T-cell (primary cell): ENCODE data around the gene ANKRD50. TPM values are rescaled to one million over a fixed set of nuclear protein-coding genes. Genes with fewer than 3 reads are reported as not detected.

Experiments used
- ATAC-seq, 4 experiments: fragments of 200-7000 bp in 3 of 4; fragments of 150-1000 bp in 1 of 4; cut with Tn5 transposase; replicated peaks in 1 of 4; 1 replicate in 3 of 4; 2 replicates in 1 of 4; pipeline ENCODE4 v1.10.0; 2021; ENCODE audit warnings: moderate library complexity in 3 of 4, mild to moderate bottlenecking in 2 of 4, moderate number of reproducible peaks in 1 of 4
- CTCF ChIA-PET, 2 donors: fragments of 300-600 bp; sonication (Branson Sonifier 250); formaldehyde crosslinking; loops; one replicate each; lab custom pipeline; 2022; ENCODE audit warnings: antibody characterized with exemption in 2 of 2; lab: Charles Lee
- POLR2A ChIA-PET, 2 donors: fragments of 300-600 bp; sonication (Branson Sonifier 250); formaldehyde crosslinking; loops; one replicate each; lab custom pipeline; 2022; ENCODE audit warnings: antibody characterized with exemption in 2 of 2; lab: Charles Lee
- DNase-seq, 35 experiments: peaks; one replicate each; pipeline versions ENCODE4 v3.0.0 to v3.0.0-alpha.2; 2013 to 2023
- H3K27ac ChIP-seq: one replicate; pipeline ENCODE4 v1.5.1; 2013; ENCODE audit warnings: low read length
- H3K27me3 ChIP-seq, 2 experiments: replicated peaks in 1 of 2; 1 replicate in 1 of 2; 2 replicates in 1 of 2; pipeline versions ENCODE4 v1.6.1 to v1.7.0; 2013; ENCODE audit warnings: low read length in 1 of 2, mixed read lengths in 1 of 2; ENCODE audit not compliant: control insufficient read depth in 2 of 2, insufficient read depth in 2 of 2; ENCODE audit errors: extremely low read depth in 1 of 2
- H3K36me3 ChIP-seq, 2 donors: 1 replicate in 1 of 2; 2 replicates in 1 of 2; pipeline versions ENCODE4 v1.6.1 to v1.7.0; 2013; ENCODE audit warnings: low read length in 1 of 2; ENCODE audit not compliant: control insufficient read depth in 2 of 2, insufficient read depth in 1 of 2; ENCODE audit errors: extremely low read depth in 1 of 2
- H3K4me1 ChIP-seq, 2 experiments: 1 replicate in 1 of 2; 2 replicates in 1 of 2; pipeline versions ENCODE4 v1.6.1 to v1.7.0; 2013; ENCODE audit warnings: low read length in 2 of 2, mixed read lengths in 1 of 2; ENCODE audit not compliant: insufficient read depth in 2 of 2, control insufficient read depth in 1 of 2; ENCODE audit errors: extremely low read depth in 1 of 2
- H3K4me3 ChIP-seq, 2 donors: 1 replicate in 1 of 2; 2 replicates in 1 of 2; pipeline versions ENCODE4 v1.5.1 to v1.7.0; 2013; ENCODE audit warnings: mild to moderate bottlenecking in 2 of 2, low read length in 1 of 2, moderate library complexity in 1 of 2; ENCODE audit not compliant: control insufficient read depth in 1 of 2; ENCODE audit errors: extremely low read depth in 1 of 2
- H3K9me3 ChIP-seq: 2 replicates; pipeline ENCODE4 v1.7.0; 2013
- H3K27ac Mint-ChIP-seq, 2 donors: one replicate each; pipeline ENCODE4 v1.8.0; 2020 to 2021; ENCODE audit warnings: mild to moderate bottlenecking in 2 of 2, mixed read lengths in 2 of 2
- H3K27me3 Mint-ChIP-seq, 2 donors: one replicate each; pipeline ENCODE4 v1.8.0; 2021 to 2022; ENCODE audit warnings: mixed read lengths in 2 of 2
- H3K36me3 Mint-ChIP-seq: one replicate; pipeline ENCODE4 v1.8.0; 2021; ENCODE audit warnings: mixed read lengths
- H3K4me1 Mint-ChIP-seq, 3 donors: one replicate each; pipeline ENCODE4 v1.8.0; 2020 to 2022; ENCODE audit warnings: mixed read lengths in 3 of 3, mild to moderate bottlenecking in 1 of 3
- H3K4me3 Mint-ChIP-seq, 3 donors: one replicate each; pipeline ENCODE4 v1.8.0; 2020 to 2022; ENCODE audit warnings: mild to moderate bottlenecking in 3 of 3, mixed read lengths in 3 of 3, moderate library complexity in 3 of 3
- H3K9me3 Mint-ChIP-seq, 3 donors: one replicate each; pipeline ENCODE4 v1.8.0; 2020 to 2022; ENCODE audit warnings: mixed read lengths in 3 of 3
- WGBS: methylation state at CpG from one replicate; pipeline ENCODE4 v1.1.5; 2013; ENCODE audit warnings: missing lambda C conversion rate; ENCODE audit not compliant: insufficient coverage; 5-methylcytosine and 5-hydroxymethylcytosine counted together
- total RNA-seq, 35 experiments: library from RNA in 6 of 35; stranded (reverse) in 6 of 35; fragments of 120-200 nt in 1 of 35; gene quantifications; one replicate each; pipeline versions ENCODE4 v1.2.1 to v1.2.4 and lab custom pipeline; 2013 to 2026

ANKRD50 gene
- total RNA-seq, 5 donors from 2014 or later (not counting 1 experiment from before 2014, with no cell fraction given): 0.23 to 0.65 (median 0.41) TPM

DNA sequence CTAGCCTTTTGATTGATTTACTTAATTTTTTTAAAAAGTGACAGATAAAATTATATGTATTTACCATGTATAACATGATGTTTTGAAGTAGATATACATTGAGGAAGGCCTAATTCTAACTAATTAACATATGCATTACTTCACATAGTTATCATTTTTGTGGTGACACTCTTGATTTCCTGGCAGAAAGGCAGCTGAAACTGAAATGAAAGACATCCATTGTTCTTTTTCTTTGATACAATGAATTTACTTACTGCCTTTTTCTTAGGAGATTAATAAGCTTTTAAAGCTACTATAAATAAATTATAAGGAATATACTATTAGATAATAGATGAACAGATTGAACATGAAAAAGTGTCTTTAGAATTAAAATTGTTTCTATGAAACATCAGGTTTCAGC is 26.7 kb downstream of the ANKRD50 start:
- H3K4me1 Mint-ChIP-seq: no peaks in the 10 kb centered on the region
- no peaks in the 10 kb centered on the region for H3K27me3 ChIP-seq
- no peak overlapping the region for H3K27ac Mint-ChIP-seq
- H3K27ac ChIP-seq: no peak overlapping the region
- no peaks in the 10 kb centered on the region for H3K4me1 ChIP-seq
- no peak overlapping the region for H3K4me3 Mint-ChIP-seq
- no peaks in the 10 kb centered on the region for H3K36me3 Mint-ChIP-seq
- H3K9me3 ChIP-seq: no peaks in the 10 kb centered on the region
- POLR2A ChIA-PET: no interaction called here
- no peak for ATAC-seq
- H3K36me3 ChIP-seq: no peaks in the 10 kb centered on the region
- DNase-seq: no peak
- CTCF ChIA-PET: no interaction called here
- H3K9me3 Mint-ChIP-seq: peaks cover 0 to 3% (median 1%) of the 10 kb centered on the region in 3 donors
- H3K27me3 Mint-ChIP-seq: no peaks in the 10 kb centered on the region
- H3K4me3 ChIP-seq: no peak overlapping the region

GRCh38 chr4:124684301-124684700 is 28.2 kb downstream of the ANKRD50 start:
- no peaks in the 10 kb centered on the region for H3K27me3 ChIP-seq
- DNase-seq (no peak), ATAC-seq (no peak)
- ChIA-PET CTCF (interaction anchor here in 1 of 2 donors (0.7 kb wide), 1 partner anchor 1507 kb away, joined by 4 read pairs; no protein-coding TSS in a partner anchor), POLR2A (no interaction called here)
- Mint-ChIP-seq H3K4me1 (no peaks in the 10 kb centered on the region), H3K36me3 (no peaks in the 10 kb centered on the region), H3K9me3 (peaks cover 0 to 3% (median 1%) of the 10 kb centered on the region in 3 donors), H3K27ac (no peak overlapping the region), H3K4me3 (no peak overlapping the region), H3K27me3 (no peaks in the 10 kb centered on the region)
- H3K36me3 ChIP-seq: no peaks in the 10 kb centered on the region
- H3K9me3 ChIP-seq: no peaks in the 10 kb centered on the region
- no peaks in the 10 kb centered on the region for H3K4me1 ChIP-seq
- no peak overlapping the region for H3K4me3 ChIP-seq
- H3K27ac ChIP-seq: no peak overlapping the region
- 67% methylated on average over 1 of the region's 3 CpGs for WGBS

GRCh38 chr4:124682384-124682783 is 30.1 kb downstream of the ANKRD50 start:
- WGBS: no CpG with 5 or more reads among the region's 2 CpGs
- H3K4me3 ChIP-seq: no peak overlapping the region

GRCh38 chr4:124666496-124666895 is 46.0 kb downstream of the ANKRD50 start:
- Histone ChIP-seq H3K36me3 (no peaks in the 10 kb centered on the region), H3K9me3 (no peaks in the 10 kb centered on the region), H3K4me3 (no peak overlapping the region), H3K27ac (no peak overlapping the region), H3K27me3 (no peaks in the 10 kb centered on the region), H3K4me1 (no peaks in the 10 kb centered on the region)
- no peaks in the 10 kb centered on the region for H3K4me1 Mint-ChIP-seq
- no CpG with 5 or more reads among the region's 2 CpGs for WGBS
- H3K9me3 Mint-ChIP-seq: peaks cover 0 to 5% (median 4%) of the 10 kb centered on the region in 3 donors
- DNase-seq (no peak), ATAC-seq (no peak)
- CTCF ChIA-PET: no interaction called here
- H3K36me3 Mint-ChIP-seq: no peaks in the 10 kb centered on the region
- no peak overlapping the region for H3K4me3 Mint-ChIP-seq
- no peak overlapping the region for H3K27ac Mint-ChIP-seq
- POLR2A ChIA-PET: no interaction called here
- H3K27me3 Mint-ChIP-seq: no peaks in the 10 kb centered on the region

More at GRCh38 chr4:124682384-124682783, 30.1 kb downstream of the ANKRD50 start:
- Mint-ChIP-seq H3K4me1 (no peaks in the 10 kb centered on the region), H3K27ac (no peak overlapping the region), H3K4me3 (no peak overlapping the region), H3K27me3 (no peaks in the 10 kb centered on the region), H3K36me3 (no peaks in the 10 kb centered on the region), H3K9me3 (peaks cover 0 to 2% (median 1%) of the 10 kb centered on the region in 3 donors)
- H3K27ac ChIP-seq: no peak overlapping the region
- no peaks in the 10 kb centered on the region for H3K4me1 ChIP-seq
- no peaks in the 10 kb centered on the region for H3K9me3 ChIP-seq
- H3K36me3 ChIP-seq: no peaks in the 10 kb centered on the region
- POLR2A ChIA-PET: no interaction called here
- no peak for DNase-seq
- CTCF ChIA-PET: no interaction called here
- no peaks in the 10 kb centered on the region for H3K27me3 ChIP-seq
- no peak for ATAC-seq

DNA sequence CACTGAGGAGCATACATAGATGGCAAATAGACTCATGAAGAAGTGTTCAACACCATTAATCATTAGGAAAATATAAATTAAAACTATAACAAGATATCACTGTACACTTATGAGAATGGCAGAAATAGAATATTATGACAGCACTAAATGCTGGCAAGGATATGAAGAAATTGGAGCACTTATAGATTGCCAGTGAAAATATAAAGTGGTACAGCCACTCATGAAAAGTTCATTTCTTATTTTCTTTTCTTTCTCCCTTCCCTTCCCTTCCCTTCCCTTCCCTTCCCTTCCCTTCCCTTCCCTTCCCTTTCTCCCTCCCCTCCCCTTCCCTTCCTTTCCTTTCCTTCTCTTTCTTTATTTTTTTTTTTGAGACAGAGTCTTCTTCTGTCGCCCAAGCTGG is 53.7 kb downstream of the ANKRD50 start:
- no peaks in the 10 kb centered on the region for H3K36me3 Mint-ChIP-seq
- no peaks in the 10 kb centered on the region for H3K9me3 ChIP-seq
- H3K4me1 ChIP-seq: no peaks in the 10 kb centered on the region
- H3K4me3 ChIP-seq: no peak overlapping the region
- 56% methylated on average over 1 of the region's 1 CpG for WGBS
- DNase-seq (no peak), ATAC-seq (no peak)
- CTCF ChIA-PET: no interaction called here
- no peak overlapping the region for H3K27ac ChIP-seq
- POLR2A ChIA-PET: no interaction called here
- no peaks in the 10 kb centered on the region for H3K27me3 ChIP-seq
- H3K36me3 ChIP-seq: no peaks in the 10 kb centered on the region
- no peaks in the 10 kb centered on the region for H3K9me3 Mint-ChIP-seq
- H3K27ac Mint-ChIP-seq: no peak overlapping the region
- H3K4me3 Mint-ChIP-seq: no peak overlapping the region
- no peaks in the 10 kb centered on the region for H3K4me1 Mint-ChIP-seq
- H3K27me3 Mint-ChIP-seq: no peaks in the 10 kb centered on the region

GRCh38 chr4:124650614-124651013 is 61.9 kb downstream of the ANKRD50 start:
- Mint-ChIP-seq H3K36me3 (no peaks in the 10 kb centered on the region), H3K27me3 (no peaks in the 10 kb centered on the region), H3K4me3 (no peak overlapping the region), H3K4me1 (no peaks in the 10 kb centered on the region), H3K27ac (no peak overlapping the region), H3K9me3 (no peaks in the 10 kb centered on the region)
- Histone ChIP-seq H3K9me3 (no peaks in the 10 kb centered on the region), H3K27me3 (no peaks in the 10 kb centered on the region), H3K27ac (no peak overlapping the region), H3K4me1 (no peaks in the 10 kb centered on the region), H3K36me3 (no peaks in the 10 kb centered on the region), H3K4me3 (no peak overlapping the region)
- CTCF ChIA-PET: interaction anchor here in 1 of 2 donors (0.7 kb wide), 1 partner anchor 1360 kb away, joined by 3 read pairs; no protein-coding TSS in a partner anchor
- DNase-seq: no peak
- POLR2A ChIA-PET: no interaction called here
- 93% methylated on average over 19 of the region's 30 CpGs for WGBS
- ATAC-seq: no peak

DNA sequence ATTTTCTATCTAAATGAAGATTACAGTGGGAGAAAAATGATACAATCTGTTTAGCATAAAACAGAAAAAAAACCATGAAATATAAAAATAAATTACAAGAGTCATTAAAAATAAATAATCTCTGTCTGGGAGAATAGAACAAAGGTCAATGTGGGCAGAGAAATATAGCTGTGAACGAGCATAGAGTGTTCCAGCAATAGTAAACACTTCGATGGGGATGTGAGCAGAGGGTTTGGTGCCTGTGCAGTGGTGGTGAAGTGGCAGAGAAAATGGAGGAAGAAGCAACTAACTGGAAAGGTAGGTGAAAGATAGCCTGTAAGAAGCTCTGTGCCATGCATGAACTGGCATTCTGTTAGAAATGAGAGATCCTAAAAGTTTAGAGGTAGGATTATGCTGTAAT is 64.9 kb downstream of the ANKRD50 start:
- Mint-ChIP-seq H3K27ac (no peak overlapping the region), H3K4me1 (no peaks in the 10 kb centered on the region), H3K9me3 (no peaks in the 10 kb centered on the region), H3K4me3 (no peak overlapping the region), H3K36me3 (no peaks in the 10 kb centered on the region), H3K27me3 (peaks cover 0 to 7% of the 10 kb centered on the region in 2 donors)
- H3K27me3 ChIP-seq: no peaks in the 10 kb centered on the region
- POLR2A ChIA-PET: interaction anchor here in 1 of 2 donors (0.6 kb wide), 1 partner anchor 1458 kb away, joined by 6 read pairs; no protein-coding TSS in a partner anchor
- WGBS: 56% methylated on average over 2 of the region's 2 CpGs
- H3K9me3 ChIP-seq: no peaks in the 10 kb centered on the region
- H3K4me1 ChIP-seq: no peaks in the 10 kb centered on the region
- no peak overlapping the region for H3K4me3 ChIP-seq
- ATAC-seq: no peak
- CTCF ChIA-PET: no interaction called here
- DNase-seq: no peak
- H3K27ac ChIP-seq: no peak overlapping the region
- H3K36me3 ChIP-seq: no peaks in the 10 kb centered on the region
